ENCODE measurements around the gene ARSI. TPM values are rescaled to one million over a fixed set of nuclear protein-coding genes. Genes with fewer than 3 reads are reported as not detected.
"Not testable (repeated sequence)": the region's sequence is repeated elsewhere in the genome, so short reads cannot be mapped to it uniquely, and the experiment has no call there.

ARSI gene
- total RNA-seq, 3 donors from 2014 or later, result 0.48 to 1.3 (median 0.98) TPM

DNA sequence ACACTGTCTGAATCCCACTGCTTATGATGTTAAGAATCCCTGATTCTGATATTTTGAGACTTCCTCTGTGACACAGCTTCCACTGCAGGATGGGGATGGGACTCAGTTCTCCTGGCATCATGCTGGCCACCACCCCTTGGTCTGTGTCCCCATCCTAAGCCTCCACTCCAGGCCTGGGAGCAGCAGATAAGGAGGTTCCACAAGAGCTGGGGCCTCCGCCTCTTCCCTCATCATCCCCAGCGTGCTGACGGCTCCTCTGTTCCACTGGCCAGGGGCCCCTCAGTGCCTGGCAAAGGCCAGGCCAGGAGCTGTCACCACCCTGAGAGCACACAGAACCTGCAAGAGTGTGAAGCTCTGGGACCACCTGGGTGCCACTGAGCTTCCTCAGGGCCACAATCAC lies 53.8 kb downstream of the ARSI start:
- Histone ChIP-seq H3K27me3 (no peaks in the 10 kb centered on the region), H3K4me1 (no peaks in the 10 kb centered on the region), H3K9me3 (no peaks in the 10 kb centered on the region), H3K27ac (no peak overlapping the region), H3K36me3 (no peaks in the 10 kb centered on the region), H3K4me3 (no peak overlapping the region)
- intact Hi-C loops (cut with DNase I; ENCODE audit: low total_unique reads), result no loop called here
- TF ChIP-seq POLR2A (IDR thresholded peaks at IDR 0.05) (no peak), POLR2AphosphoS5 (IDR thresholded peaks at IDR 0.05) (no peak)
- TF ChIP-seq, protein P1, sequence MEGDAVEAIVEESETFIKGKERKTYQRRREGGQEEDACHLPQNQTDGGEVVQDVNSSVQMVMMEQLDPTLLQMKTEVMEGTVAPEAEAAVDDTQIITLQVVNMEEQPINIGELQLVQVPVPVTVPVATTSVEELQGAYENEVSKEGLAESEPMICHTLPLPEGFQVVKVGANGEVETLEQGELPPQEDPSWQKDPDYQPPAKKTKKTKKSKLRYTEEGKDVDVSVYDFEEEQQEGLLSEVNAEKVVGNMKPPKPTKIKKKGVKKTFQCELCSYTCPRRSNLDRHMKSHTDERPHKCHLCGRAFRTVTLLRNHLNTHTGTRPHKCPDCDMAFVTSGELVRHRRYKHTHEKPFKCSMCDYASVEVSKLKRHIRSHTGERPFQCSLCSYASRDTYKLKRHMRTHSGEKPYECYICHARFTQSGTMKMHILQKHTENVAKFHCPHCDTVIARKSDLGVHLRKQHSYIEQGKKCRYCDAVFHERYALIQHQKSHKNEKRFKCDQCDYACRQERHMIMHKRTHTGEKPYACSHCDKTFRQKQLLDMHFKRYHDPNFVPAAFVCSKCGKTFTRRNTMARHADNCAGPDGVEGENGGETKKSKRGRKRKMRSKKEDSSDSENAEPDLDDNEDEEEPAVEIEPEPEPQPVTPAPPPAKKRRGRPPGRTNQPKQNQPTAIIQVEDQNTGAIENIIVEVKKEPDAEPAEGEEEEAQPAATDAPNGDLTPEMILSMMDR (IDR thresholded peaks at IDR 0.05), result no peak
- no peak for DNase-seq (ENCODE audit: low spot score in 2 of 2)

DNA sequence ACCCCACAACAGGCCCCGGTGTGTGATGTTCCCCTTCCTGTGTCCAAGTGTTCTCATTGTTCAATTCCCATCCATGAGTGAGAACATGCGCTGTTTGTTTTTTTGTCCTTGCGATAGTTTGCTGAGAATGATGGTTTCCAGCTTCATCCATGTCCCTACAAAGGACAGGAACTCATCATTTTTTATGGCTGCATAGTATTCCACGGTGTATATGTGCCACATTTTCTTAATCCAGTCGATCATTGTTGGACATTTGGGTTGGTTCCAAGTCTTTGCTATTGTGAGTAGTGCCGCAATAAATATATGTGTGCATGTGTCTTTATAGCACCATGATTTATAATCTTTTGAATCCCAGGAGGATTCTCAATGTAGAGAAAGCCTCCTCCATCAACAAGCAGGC lies 54.2 kb downstream of the ARSI start:
- DNase-seq (ENCODE audit: low spot score in 2 of 2); H3K27ac ChIP-seq; H3K4me3 ChIP-seq; H3K9me3 ChIP-seq; H3K36me3 ChIP-seq; H3K27me3 ChIP-seq; H3K4me1 ChIP-seq; intact Hi-C loops (cut with DNase I; ENCODE audit: low total_unique reads): not testable (repeated sequence)

DNA sequence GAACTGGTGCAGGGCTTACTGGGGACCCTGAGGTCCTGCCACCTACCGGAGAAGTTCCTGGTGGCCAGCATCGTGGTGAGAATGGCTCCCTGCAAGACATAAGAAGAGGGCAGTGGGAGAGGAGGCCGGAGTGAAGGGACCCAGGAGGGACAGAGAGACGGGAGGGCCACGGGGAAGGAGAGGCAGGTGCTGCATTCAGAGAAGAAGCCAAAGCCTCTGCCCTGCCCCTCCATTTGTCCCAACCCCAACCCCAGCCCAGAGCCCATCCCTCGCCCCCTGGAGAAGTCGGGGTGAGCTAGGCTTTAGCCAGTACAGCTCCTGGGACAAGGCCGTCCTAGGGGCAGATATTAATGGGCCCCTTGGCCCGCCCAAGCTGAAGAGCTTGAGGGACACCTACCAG lies 55.0 kb downstream of the ARSI start:
- no peak overlapping the region for H3K4me3 ChIP-seq
- intact Hi-C loops (cut with DNase I; ENCODE audit: low total_unique reads), result no loop called here
- H3K27me3 ChIP-seq, result no peaks in the 10 kb centered on the region
- H3K36me3 ChIP-seq, result no peaks in the 10 kb centered on the region
- no peak overlapping the region for H3K27ac ChIP-seq
- no peak for DNase-seq (ENCODE audit: low spot score in 2 of 2)
- H3K4me1 ChIP-seq, result no peaks in the 10 kb centered on the region
- H3K9me3 ChIP-seq, result no peaks in the 10 kb centered on the region
- no peak for TF ChIP-seq POLR2A (IDR thresholded peaks at IDR 0.05)

DNA sequence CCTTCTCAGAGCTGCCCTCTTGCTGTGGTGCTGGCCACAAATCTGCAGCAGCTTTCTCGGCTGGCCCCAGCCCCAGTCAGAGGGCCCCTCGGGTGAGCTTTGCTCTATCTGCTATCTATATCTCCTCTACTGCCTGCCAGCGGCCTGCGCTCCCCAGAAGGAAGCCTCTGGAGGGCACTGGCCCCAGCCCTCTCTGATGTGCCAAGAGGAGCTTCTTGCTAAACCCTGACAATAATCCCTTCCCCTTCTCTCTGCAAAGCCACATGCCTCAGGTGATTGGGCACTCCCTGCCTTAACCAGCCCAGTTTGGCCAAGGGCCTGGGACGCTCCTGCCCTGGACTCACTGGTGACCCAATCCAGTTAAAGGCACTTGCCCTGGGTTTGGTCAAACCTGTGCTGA lies 55.9 kb downstream of the ARSI start:
- Histone ChIP-seq H3K27ac (no peak overlapping the region), H3K4me3 (no peak overlapping the region), H3K9me3 (no peaks in the 10 kb centered on the region), H3K36me3 (no peaks in the 10 kb centered on the region), H3K4me1 (no peaks in the 10 kb centered on the region), H3K27me3 (no peaks in the 10 kb centered on the region)
- intact Hi-C loops (cut with DNase I; ENCODE audit: low total_unique reads), result no loop called here
- TF ChIP-seq, protein P1 (IDR thresholded peaks at IDR 0.05), result no peak
- TF ChIP-seq POLR2AphosphoS5 (IDR thresholded peaks at IDR 0.05) (no peak), POLR2A (IDR thresholded peaks at IDR 0.05) (no peak)
- no peak for DNase-seq (ENCODE audit: low spot score in 2 of 2)

DNA sequence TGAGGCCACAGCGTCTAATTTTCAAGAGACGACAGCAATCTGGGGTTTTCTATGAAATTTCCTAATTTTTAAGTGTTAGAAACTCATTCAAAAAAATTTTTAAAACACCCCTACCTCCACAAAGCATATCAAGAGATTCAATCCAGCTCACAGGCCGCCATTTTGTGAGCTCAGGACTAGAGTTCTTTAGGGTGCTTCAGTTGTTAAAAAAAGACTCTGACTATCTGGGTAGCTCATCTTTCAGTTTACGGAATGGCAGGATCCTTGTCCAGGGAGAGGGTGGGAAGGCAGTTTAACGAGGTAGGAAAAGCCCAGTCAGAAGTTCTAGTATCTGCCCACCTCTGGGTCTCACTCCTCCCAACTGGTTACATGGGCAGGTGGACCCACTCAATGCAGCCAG lies 56.3 kb downstream of the ARSI start:
- H3K9me3 ChIP-seq, result no peaks in the 10 kb centered on the region
- no peak overlapping the region for H3K27ac ChIP-seq
- H3K4me3 ChIP-seq, result no peak overlapping the region
- TF ChIP-seq POLR2A (IDR thresholded peaks at IDR 0.05) (no peak), POLR2AphosphoS5 (IDR thresholded peaks at IDR 0.05) (no peak)
- TF ChIP-seq, protein P1 (IDR thresholded peaks at IDR 0.05), result no peak
- no peaks in the 10 kb centered on the region for H3K27me3 ChIP-seq
- no peaks in the 10 kb centered on the region for H3K36me3 ChIP-seq
- DNase-seq (ENCODE audit: low spot score in 2 of 2), result no peak
- no peaks in the 10 kb centered on the region for H3K4me1 ChIP-seq
- intact Hi-C loops (cut with DNase I; ENCODE audit: low total_unique reads), result no loop called here

Other genes with a start within 250 kb of the ARSI start
- 10 to 100 TPM; 11.5 to 79.0 (median 24.1) TPM for gene CSF1R, start 216.4 kb downstream of the ARSI start, total RNA-seq
- gene PDGFRB, start 147.1 kb downstream of the ARSI start, total RNA-seq, result 100 to 1,000 TPM in 2 of 3 donors, 10 to 100 TPM in 1; 53.7 to 243 (median 146) TPM
- gene CDX1, start 136.1 kb downstream of the ARSI start, total RNA-seq, result 1 to 10 TPM in 1 of 3 donors, not detected in 2; 1.3 TPM
- under 1 TPM in 2 of 3 donors, not detected in 1; 0.15 to 0.16 TPM for gene SLC6A7, start 112.8 kb downstream of the ARSI start, total RNA-seq
- gene CAMK2A, start 13.1 kb downstream of the ARSI start, total RNA-seq, result under 1 TPM in 1 of 3 donors, not detected in 2; under 0.01 TPM
- 10 to 100 TPM; 20.6 to 37.7 (median 36.1) TPM for gene TCOF1, start 54.8 kb upstream of the ARSI start, total RNA-seq
- 100 to 1,000 TPM; 382 to 393 (median 392) TPM for gene CD74, start 110.0 kb upstream of the ARSI start, total RNA-seq
- gene RPS14, start 146.8 kb upstream of the ARSI start, total RNA-seq, result 1,000 to 10,000 TPM; 3,271 to 4,472 (median 4,011) TPM
- 10 to 100 TPM; 46.7 to 92.3 (median 74.1) TPM for gene NDST1, start 205.2 kb upstream of the ARSI start, total RNA-seq